ENCODE measurements around the gene C11orf86.
"Not testable (repeated sequence)": the region's sequence is repeated elsewhere in the genome, so short reads cannot be mapped to it uniquely, and the experiment has no call there.

The C11orf86 gene

GRCh38 chr11:66967670-66968425 is 7.3 kb upstream of the C11orf86 start:
- peak; percentile 94 for DNase-seq (ENCODE audit: low read depth)

- peak; percentile 98 for DNase-seq (ENCODE audit: low read depth)
These were observed 5.4 kb upstream of the C11orf86 start for GRCh38 chr11:66969584-66970225.

- no peak for DNase-seq (ENCODE audit: low read depth)
These were observed 4.7 kb upstream of the C11orf86 start for GRCh38 chr11:66970371-66970806.

- peak; percentile 100 for DNase-seq (ENCODE audit: low read depth)
These were observed 4.2 kb upstream of the C11orf86 start for GRCh38 chr11:66970807-66971442.

DNA sequence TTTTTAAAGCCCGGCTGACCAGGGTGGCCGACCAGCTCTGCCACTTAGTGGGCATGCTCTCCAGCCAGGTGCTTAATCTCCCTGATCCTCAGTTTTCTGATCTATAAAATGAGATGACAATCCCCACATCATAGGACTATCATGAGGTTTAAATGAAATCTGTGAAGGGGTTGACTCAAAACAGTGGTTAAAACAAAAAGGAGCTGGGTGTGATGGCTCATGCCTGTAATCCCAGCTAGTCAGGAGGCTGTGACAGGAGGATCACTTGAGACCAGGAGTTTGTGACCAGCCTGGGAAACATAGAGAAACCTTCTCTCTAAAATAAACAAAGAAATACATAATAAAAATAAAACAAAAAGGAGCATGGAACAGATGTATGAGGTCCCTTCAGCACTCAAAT is 3.6 kb upstream of the C11orf86 start:
- DNase-seq (ENCODE audit: low read depth), result peak; percentile 45

GRCh38 chr11:66973956-66974580 is 1.0 kb upstream of the C11orf86 start:
- DNase-seq (ENCODE audit: low read depth), result peak; percentile 51

GRCh38 chr11:66975405-66976027 is 412 bp downstream of the C11orf86 start:
- DNase-seq (ENCODE audit: low read depth), result no peak

DNA sequence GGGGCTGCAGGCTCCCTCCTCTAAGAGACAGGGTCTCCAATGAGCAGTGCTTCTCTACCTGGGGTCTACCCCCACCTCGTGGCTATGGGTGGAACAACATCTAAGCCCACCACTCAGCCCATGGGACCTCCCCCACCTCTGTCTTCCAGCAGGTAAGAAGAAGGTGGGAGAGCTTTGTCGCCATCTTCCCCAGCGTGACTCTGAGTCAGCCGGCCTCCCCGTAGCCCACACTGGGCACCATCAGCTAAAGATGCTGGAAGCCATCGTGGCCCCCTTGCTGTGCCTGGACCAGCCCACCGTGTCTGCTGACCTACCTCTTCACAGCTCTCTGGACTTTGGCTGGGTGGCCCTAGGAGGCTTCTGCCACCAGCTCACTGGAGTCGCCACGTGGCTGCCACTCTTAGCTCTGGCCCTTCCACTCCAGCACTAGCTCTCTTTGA is 944 bp downstream of the C11orf86 start:
- no peak for DNase-seq (ENCODE audit: low read depth)

GRCh38 chr11:66976925-66977324 is 1.8 kb downstream of the C11orf86 start:
- DNase-seq (ENCODE audit: low read depth), result no peak

- DNase-seq (ENCODE audit: low read depth), result no peak
These were observed 3.1 kb downstream of the C11orf86 start for GRCh38 chr11:66978229-66978628.

- no peak for DNase-seq (ENCODE audit: low read depth)
These were observed 3.6 kb downstream of the C11orf86 start for GRCh38 chr11:66978717-66979116.

DNA sequence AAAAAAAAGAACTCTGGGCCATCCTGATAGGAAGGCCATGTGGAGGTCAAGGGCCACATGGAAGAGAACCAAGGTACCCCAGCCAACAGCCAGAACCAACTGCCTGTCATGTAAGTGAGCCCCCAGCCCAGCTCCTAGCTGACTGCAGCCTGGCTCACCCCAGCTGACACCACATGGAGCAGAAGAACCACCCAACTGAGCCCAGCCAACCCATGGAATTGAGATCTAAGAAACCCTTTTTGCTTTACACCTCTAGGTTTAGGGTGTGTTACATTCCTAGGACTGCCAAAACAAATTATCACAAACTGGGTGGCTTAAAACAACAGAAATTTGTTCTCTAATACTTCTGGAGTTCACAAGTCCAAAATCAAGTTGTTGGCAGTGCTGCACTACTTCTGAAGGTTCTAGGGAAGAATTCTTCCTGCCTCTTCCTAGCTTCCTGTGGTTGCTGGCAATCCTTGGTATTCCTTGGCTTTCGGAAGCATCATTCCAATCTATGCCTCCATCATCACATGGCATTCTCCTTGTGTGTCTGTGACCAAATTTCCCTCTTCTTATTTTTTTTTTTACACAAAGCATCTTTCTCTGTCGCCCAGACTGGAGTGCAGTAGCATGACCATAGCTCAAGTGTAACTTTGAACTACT is 4.4 kb downstream of the C11orf86 start:
- DNase-seq (ENCODE audit: low read depth), result peak; percentile 80

GRCh38 chr11:66981976-66982578 is 7.0 kb downstream of the C11orf86 start:
- peak; percentile 96 for DNase-seq (ENCODE audit: low read depth)

- DNase-seq (ENCODE audit: low read depth), result no peak
These were observed 8.3 kb downstream of the C11orf86 start for GRCh38 chr11:66983275-66983924.

DNA sequence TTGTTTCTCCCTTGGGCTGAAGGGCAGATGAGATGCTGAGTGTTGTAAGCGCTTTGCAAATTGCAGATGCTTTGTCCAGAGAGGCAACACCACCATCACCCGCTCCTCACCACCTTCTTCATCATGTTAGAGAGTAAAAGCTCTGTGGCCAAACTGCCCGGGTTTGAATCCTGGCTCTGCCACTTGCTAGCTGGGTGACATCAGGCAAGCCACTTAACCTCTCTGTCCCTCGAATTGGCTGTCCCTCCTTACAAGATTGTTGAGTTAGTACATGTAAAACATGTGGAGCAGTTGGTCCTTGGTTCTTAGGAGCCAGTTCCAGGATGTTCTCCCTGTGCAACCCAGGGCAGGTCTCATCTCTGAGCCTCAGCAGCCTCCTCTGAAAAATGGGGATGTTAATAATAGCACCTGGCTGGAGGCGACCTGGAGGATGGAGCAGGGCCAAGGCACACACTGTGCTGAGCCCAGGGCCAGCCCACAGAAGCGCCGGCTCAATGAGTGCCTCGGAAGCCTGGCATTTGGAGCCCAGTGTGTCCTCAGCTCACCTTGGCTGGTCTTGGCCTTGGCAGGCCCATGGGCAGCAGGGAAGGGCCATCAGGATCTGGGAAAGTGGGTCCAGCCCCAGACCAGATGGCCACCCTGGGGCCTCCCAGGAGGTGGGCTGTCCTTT is 10.5 kb downstream of the C11orf86 start:
- DNase-seq (ENCODE audit: low read depth), result no peak

DNA sequence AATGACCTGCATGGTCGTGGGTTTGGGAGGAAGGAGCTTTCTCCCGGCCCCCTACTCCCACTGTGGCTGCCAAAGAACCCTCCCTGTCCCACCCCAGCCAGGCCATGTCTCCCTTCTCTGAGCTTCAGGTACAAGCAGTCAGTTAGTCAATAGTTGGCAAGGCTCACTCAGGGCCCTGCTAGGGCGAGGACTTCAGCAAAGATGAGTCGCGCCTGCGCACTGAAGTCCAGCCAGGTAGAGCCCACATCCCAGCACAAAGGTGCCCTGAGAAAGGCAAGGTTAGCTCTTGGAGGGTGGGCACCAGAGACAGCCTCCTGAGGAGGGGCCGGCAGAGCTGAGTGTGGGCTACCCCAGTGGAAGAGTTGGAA is 11.1 kb downstream of the C11orf86 start:
- DNase-seq (ENCODE audit: low read depth), result no peak

- DNase-seq (ENCODE audit: low read depth), result no peak
These were observed 12.1 kb downstream of the C11orf86 start for GRCh38 chr11:66987158-66987620.

GRCh38 chr11:66987924-66988637 is 13.0 kb downstream of the C11orf86 start:
- no peak for DNase-seq (ENCODE audit: low read depth)

DNA sequence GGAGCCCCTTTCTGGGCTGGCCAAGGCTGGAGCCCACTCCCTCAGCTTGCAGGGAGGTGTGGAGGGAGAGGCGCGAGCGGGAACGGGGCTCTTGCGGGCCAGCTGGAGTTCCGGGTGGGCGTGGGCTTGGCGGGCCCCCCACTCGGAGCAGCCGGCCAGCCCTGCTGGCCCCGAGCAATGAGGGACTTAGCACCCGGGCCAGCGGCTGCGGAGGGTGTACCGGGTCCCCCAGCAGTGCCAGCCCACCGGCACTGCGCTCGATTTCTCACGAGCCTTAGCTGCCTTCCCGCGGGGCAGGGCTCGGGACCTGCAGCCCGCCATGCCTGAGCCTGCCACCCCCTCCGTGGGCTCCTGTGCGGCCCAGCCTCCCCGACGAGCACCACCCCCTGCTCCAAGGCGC is 13.6 kb downstream of the C11orf86 start:
- not testable (repeated sequence) for DNase-seq (ENCODE audit: low read depth)
